ENCODE results near the gene CYB5R3.
"Not testable (repeated sequence)": the region's sequence is repeated elsewhere in the genome, so short reads cannot be mapped to it uniquely, and the experiment has no call there.

Gene CYB5R3

GRCh38 chr22:42622061-42622710, 27.0 kb downstream of the CYB5R3 start:
- Histone ChIP-seq H3K27ac (peak overlapping the region; percentile 41 to 85), H3K4me3 (no peak overlapping the region)
- no peak for DNase-seq (ENCODE audit: low spot score)
- TF ChIP-seq, protein P1, sequence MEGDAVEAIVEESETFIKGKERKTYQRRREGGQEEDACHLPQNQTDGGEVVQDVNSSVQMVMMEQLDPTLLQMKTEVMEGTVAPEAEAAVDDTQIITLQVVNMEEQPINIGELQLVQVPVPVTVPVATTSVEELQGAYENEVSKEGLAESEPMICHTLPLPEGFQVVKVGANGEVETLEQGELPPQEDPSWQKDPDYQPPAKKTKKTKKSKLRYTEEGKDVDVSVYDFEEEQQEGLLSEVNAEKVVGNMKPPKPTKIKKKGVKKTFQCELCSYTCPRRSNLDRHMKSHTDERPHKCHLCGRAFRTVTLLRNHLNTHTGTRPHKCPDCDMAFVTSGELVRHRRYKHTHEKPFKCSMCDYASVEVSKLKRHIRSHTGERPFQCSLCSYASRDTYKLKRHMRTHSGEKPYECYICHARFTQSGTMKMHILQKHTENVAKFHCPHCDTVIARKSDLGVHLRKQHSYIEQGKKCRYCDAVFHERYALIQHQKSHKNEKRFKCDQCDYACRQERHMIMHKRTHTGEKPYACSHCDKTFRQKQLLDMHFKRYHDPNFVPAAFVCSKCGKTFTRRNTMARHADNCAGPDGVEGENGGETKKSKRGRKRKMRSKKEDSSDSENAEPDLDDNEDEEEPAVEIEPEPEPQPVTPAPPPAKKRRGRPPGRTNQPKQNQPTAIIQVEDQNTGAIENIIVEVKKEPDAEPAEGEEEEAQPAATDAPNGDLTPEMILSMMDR (IDR thresholded peaks at IDR 0.05), result no peak

GRCh38 chr22:42621505-42622002, 27.6 kb downstream of the CYB5R3 start:
- H3K27ac ChIP-seq, result peak overlapping the region; percentile 41 to 85
- H3K4me3 ChIP-seq, result peak overlapping the region; percentile 13
- TF ChIP-seq, protein P1 (IDR thresholded peaks at IDR 0.05), result peak; percentile 50
- DNase-seq (ENCODE audit: low spot score), result no peak

DNA sequence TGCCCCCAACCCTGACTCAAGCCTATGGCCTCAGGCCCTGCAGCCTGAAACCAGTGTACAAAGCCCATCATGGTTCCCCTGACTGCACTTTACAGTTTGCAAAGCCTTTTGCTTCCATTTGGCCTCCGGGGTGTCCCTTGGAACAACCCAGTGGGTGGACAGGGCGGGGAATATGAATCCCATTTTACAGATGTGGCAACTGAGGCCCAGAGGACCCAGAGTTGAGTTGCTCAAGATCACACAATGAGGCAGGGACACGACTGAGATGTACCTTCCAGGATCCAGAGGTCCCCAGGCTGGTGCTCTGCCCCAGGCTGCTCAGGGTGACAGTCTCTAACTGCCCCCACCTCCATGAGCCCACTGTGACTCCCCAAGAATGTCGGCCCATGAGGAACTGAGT, 29.1 kb downstream of the CYB5R3 start:
- DNase-seq (ENCODE audit: low spot score), result no peak
- H3K27ac ChIP-seq, result peak overlapping the region; percentile 41 to 85
- TF ChIP-seq, protein P1 (IDR thresholded peaks at IDR 0.05), result no peak
- no peak overlapping the region for H3K4me3 ChIP-seq

- TF ChIP-seq, protein P1 (IDR thresholded peaks at IDR 0.05), result no peak
- Histone ChIP-seq H3K4me3 (no peak overlapping the region), H3K27ac (peak overlapping the region; percentile 9 to 85)
- DNase-seq (ENCODE audit: low spot score), result no peak
Observed at GRCh38 chr22:42619261-42620063, 29.7 kb downstream of the CYB5R3 start.

DNA sequence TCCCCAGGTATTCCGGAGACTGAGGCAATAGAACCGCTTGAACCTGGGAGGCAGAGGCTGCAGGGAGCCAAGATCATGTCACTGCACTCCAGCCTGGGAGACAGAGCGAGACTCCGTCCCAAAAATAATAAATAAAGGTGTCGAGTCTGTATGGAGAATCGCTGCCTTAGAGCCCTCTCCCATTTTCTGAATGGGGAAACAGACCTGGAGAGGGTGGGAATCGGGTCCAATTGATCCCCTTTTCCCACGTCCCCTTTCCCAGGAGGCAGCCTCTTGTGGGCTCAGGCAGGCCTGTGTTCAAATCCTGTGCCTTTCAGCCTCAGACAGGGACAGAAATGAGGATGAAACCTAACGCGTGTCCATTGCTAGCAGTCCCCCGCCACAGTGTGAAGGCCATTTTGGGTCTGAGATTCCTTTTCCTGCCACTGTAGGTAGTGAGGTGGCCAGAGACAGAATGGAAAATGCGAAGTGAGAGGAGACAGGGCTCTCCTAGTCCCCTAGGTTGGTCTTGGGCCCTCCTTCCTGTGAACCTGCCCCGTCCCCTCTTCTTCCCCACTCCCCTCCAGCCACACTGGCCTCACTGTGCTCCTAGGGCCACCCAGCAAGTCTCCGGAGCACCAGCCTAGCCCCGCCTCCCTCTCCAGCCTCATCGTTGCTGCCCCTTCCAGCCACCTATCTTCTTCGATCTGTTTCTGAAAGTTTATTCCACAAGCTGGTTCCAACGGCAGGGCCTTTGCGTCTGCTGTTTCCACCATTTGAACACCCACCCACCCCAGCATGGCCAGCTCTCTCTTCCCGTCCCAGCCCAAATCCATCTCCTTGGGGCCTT, 31.8 kb downstream of the CYB5R3 start:
- no peak for DNase-seq (ENCODE audit: low spot score)
- TF ChIP-seq, protein P1 (IDR thresholded peaks at IDR 0.05), result no peak
- peak overlapping the region; percentile 44 to 78 for H3K27ac ChIP-seq
- peak overlapping the region; percentile 17 for H3K4me3 ChIP-seq

DNA sequence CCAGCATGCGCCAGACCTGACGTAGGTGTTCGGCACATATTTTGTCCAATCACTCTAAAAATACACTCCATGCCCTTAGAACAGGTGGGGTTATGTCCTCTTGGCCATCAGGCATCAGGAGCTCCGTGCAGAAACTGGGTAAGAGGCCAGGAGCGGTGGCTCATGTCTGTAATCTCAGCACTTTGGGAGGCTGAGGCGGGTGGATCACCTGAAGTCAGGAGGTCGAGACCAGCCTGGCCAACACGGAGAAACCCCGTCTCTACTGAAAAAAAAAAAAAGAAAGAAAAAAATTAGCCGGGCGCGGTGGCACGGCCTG, 33.4 kb downstream of the CYB5R3 start:
- peak overlapping the region; percentile 83 for H3K4me3 ChIP-seq
- peak overlapping the region; percentile 94 to 99 for H3K27ac ChIP-seq
- not testable (repeated sequence) for DNase-seq (ENCODE audit: low spot score)
